HG03108 (cell line): ENCODE data around the gene ANKRD63.

Experiments used
- ATAC-seq: cut with Tn5 transposase; IDR thresholded peaks from one replicate; pipeline ENCODE4 v1.9.1; 2021; ENCODE audit warnings: moderate library complexity; ENCODE audit not compliant: unreplicated experiment

The ANKRD63 gene

GRCh38 chr15:40280260-40281056 is 2.4 kb downstream of the ANKRD63 start:
- no peak for ATAC-seq

- ATAC-seq = no peak
These were observed 3.3 kb downstream of the ANKRD63 start for GRCh38 chr15:40279437-40280141.

DNA sequence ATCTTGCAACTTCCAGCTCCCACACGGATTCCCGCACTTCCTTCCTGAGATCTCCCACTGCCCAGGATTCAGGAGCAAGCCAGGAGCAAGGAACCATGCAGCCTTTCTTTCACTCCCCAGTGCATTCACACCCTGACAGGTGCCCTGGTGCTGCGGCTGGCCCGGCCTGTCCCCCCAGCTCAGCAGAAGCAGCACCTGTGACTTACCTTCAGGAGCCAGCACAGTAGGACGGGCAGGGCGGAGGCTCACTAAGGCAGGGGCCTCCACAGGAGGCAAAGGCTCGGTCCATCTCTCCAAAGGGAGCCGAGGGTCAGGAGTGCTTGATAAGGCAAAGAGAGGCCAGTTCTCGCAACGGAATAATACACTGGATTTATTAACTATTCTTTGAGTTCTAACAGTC is 4.8 kb downstream of the ANKRD63 start:
- ATAC-seq = no peak

DNA sequence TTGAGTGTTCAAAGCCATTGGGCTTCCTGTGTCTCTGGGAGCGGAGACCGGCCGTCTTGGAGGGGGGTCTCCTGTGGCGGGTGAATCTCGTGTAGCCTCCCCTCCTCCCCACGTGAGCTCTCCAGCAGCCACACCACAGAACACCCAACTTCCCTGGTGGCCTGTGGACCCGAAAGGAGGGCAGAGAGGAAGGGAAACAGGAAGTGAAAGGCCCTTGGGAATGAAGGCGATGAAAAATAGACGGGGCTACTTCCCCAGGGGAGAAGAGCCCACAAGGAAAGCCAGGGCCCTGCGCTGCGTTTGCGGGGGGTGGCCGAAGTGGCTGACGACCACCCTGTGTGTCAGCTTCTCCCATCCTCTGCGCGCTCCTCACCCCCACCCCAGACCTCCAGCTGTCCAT is 5.4 kb downstream of the ANKRD63 start:
- ATAC-seq = no peak

DNA sequence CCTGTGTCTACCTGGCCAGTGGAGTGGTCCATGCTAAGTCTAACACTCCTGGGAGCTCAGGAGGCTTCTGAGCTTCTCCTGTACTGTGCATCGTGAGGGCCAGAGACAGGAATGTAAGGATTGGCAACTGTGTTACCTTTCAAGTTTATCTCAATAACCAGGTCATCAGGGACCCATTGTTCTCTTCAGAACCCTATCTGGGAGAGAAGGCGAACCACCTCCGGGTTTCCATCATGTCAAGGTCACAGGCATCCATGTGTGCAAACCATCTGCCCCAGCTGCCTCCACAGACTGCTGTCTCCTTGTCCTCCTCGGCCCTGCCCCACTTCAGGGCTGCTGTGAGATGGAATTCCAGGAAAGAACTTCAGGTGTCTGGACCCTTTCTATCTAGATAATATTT is 5.9 kb downstream of the ANKRD63 start:
- no peak for ATAC-seq

DNA sequence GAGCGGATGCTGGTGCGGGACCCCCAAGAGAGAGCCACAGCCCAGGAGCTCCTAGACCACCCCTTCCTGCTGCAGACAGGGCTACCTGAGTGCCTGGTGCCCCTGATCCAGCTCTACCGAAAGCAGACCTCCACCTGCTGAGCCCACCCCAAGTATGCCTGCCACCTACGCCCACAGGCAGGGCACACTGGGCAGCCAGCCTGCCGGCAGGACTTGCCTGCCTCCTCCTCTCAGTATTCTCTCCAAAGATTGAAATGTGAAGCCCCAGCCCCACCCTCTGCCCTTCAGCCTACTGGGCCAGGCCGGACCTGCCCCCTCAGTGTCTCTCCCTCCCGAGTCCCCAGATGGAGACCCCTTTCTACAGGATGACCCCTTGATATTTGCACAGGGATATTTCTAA is 6.9 kb downstream of the ANKRD63 start:
- ATAC-seq = no peak

DNA sequence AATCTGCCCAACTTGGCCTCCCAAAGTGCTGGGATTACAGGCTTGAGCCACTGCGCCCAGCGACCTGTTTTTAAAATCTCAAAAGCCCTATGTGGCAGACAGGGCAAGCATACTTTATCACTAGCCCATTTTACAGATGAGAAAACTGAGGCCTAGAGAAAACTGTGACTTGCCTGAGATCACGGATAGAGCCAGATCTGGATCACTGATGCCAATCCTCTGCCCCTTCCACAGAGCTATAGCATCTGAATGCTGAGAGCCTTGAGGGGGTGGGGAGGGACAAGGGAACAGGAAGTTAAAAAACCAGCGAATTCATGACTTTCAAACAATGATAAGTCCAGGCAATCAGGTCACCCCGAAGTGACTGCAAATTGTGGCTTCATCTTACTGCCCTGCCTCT is 7.3 kb downstream of the ANKRD63 start:
- ATAC-seq = no peak

DNA sequence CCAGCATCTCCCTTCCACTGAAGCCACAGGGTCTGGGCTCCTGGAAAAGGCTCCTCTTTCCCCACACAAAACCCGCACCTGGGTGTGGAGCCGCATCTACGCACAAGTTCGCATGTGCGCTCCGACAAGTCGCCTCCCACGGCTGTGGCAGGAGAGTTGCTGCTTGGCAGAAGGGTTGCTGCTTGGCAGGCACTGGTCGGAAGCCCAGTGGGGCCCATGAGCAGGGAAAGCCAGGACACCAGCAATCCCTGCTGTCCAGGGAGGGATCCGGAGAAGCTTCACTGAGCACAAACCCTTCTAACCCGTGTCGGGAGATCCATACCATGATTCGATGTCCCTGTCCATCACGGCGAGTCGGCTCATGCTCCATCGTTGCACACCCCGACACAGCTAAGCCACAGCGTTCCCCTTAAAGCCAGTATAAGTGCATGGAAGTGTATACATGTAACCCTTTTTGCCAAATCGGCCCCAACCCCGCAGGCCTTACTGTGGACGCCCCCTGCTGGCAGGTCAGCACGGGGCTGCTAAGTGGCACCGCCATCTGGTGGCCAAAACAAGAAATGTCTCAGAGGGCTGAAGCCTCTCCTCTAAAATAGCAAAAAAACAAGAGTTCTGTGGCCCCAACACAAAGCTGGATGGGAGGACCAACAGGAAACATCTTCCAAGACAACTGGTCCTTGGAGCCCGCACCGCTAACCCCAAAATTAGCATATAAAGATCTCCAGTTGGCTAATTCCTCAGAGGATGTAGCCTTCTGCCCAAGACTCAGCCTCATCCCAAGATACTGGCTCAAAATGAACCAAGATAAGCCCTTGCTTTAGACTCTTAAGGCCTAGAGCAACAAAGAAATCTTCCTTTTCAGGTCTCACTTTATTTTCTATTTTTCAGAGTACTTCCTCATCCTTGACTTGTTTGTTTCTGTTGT is 8.3 kb downstream of the ANKRD63 start:
- ATAC-seq = no peak

GRCh38 chr15:40273428-40273827 is 9.4 kb downstream of the ANKRD63 start:
- no peak for ATAC-seq

GRCh38 chr15:40272485-40273056 is 10.3 kb downstream of the ANKRD63 start:
- ATAC-seq = no peak

DNA sequence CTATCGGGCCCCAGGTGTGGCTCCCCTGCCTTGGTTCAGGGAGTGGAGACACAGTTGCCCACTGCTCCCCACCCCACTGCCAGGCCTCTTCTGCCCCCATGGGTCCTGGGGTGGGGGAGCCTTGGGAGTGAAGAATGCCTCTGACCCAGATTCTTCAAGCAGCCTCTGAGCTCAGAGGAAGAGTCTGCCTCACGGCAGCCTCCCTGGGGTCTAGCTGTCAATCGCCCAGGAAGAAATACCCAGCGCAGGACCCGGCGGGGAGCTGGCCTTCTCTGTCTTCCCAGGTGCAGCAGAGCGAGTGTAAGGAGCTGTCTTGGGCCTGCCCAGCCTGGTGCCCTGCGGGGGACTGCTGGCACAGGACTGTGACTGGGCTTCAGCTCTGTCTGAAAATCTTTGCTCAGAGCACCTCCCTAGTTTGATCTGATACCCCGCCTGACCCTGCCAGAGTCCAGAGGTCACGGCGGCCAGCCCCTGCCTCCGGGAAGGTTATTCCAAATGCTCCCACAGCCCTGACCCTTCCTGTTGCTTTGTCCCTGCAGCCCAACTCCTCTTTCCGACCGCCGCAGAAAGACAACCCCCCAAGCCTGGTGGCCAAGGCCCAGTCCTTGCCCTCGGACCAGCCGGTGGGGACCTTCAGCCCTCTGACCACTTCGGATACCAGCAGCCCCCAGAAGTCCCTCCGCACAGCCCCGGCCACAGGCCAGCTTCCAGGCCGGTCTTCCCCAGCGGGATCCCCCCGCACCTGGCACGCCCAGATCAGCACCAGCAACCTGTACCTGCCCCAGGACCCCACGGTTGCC is 11.0 kb downstream of the ANKRD63 start:
- no peak for ATAC-seq

GRCh38 chr15:40270246-40270995 is 12.4 kb downstream of the ANKRD63 start:
- no peak for ATAC-seq

GRCh38 chr15:40269604-40270003 is 13.3 kb downstream of the ANKRD63 start:
- ATAC-seq = no peak

- no peak for ATAC-seq
These were observed 15.2 kb downstream of the ANKRD63 start for GRCh38 chr15:40267670-40268069.

DNA sequence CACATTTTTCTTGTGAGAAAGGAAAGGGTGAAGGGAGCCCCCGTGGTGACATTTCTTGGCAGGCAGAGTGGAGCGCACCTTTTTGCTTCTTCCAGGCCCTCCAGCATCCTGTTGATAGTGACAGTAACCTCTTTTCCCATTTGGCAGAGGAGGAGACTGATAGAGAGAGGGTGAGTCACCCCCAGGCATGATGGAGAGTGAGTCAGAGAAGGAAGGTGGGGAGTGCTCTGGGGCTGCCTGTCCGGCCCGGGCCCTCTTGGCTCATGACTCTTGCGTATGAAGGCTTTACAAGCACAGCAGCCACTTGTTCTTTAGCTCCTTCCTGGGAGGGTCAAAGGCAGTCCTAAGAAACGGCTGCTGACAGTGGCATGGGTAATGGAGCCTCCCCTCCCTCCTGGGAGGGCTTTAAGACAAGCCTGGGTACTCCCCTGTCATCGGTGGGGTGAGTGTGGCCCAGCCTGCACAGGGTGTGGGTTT is 16.0 kb downstream of the ANKRD63 start:
- no peak for ATAC-seq

GRCh38 chr15:40265875-40266274 is 17.0 kb downstream of the ANKRD63 start:
- no peak for ATAC-seq

DNA sequence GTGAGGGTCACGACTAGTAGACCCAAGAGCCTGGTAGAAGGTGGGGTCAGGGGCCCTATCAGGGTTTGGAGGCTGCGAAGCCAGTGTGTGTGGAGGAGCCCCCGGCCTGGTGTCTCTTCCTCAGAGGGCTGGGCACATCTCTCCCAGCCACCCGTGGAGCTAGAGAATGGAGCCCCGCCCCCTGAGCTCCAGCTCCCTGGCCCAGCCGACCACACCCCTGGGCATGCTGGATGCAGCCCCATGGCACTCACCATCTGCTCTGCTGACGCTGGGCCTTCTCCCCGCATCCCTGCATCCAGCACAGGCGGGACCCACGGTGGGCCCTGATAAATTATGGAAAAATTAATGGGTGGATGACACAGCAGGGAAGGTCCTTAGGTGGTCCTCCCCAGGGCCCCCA is 17.5 kb downstream of the ANKRD63 start:
- no peak for ATAC-seq

- no peak for ATAC-seq
These were observed 18.3 kb downstream of the ANKRD63 start for GRCh38 chr15:40264321-40265153.
